Measurements from ENCODE around the gene CD200R1L.

CD200R1L gene

GRCh38 chr3:112786881-112787579 is 59.6 kb downstream of the CD200R1L start:
- DNase-seq (ENCODE audit: low read depth), result no peak

DNA sequence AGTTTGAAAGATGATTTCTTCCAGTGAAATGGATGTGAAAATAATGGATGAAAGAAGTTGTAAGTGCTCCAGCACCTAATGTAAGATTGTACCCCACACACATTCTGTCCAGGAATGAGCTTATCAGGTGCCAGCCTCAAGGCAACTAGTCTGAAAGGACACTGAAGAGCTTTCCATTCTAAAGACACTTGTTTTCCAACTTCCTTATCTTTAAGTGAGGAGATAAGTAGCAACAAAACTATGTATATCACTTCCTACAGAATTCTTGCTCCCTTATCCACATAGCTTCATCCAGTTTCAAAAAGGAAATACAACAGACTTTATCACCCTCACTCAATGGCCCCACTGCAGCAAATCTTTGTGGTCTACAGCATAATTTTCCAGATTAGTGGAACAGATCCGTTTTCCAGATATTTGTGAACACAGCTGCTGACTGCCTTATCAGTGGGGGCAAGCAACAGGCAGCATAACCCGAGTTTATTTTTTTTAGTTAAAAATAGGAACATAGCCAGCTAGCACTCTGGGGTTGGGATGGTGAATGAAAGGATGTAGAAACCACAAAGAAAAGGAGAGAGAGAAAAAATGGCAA is 60.6 kb downstream of the CD200R1L start:
- DNase-seq (ENCODE audit: low read depth), result no peak

GRCh38 chr3:112785321-112786001 is 61.2 kb downstream of the CD200R1L start:
- DNase-seq (ENCODE audit: low read depth), result no peak

GRCh38 chr3:112782491-112782890 is 64.2 kb downstream of the CD200R1L start:
- DNase-seq (ENCODE audit: low read depth), result no peak

- no peak for DNase-seq (ENCODE audit: low read depth)
Observed at GRCh38 chr3:112781599-112781998, 65.1 kb downstream of the CD200R1L start.

DNA sequence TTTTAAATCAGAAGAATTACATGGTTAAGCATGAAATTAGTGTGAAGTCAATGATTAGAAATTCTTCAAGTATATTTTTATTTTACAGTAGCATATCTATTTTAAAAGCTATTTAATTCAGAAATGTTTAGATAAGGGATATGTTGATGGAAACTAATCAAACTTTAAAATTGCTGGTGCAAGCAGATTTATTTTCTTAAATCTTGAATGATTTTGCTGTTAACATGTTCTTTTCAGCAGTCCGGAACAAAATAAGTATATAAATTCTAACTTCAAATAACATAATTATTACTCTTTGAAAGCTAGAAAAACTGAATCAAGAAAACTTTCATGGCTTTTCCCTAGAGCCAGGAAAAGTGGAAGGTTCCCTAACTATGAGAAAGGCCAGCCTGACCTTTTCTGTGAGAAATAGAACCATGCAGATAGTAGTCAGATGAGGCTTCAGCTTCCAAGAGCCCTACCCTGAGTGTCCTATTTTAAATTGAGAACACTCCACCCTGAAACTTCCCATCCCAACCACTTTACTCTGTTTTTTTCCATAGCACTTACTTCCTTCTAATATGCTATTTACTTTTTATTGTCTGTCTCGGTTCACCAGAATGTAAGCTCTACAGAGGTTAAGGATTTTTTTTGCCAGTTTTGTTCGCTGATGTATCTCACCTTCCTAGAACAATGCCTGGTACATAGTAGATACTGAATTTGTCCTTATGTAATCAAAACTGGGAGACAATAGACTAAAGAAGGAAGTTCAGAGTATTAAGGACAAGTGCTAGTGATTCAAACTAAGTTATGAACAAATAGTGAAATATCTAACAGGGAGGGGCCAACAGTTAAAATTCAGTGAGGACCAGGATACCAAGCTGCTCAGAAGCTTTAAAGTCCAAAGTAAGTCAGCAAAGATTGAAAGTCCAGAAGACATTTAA is 66.8 kb downstream of the CD200R1L start:
- no peak for DNase-seq (ENCODE audit: low read depth)

- DNase-seq (ENCODE audit: low read depth), result no peak
Observed at GRCh38 chr3:112779011-112779410, 67.7 kb downstream of the CD200R1L start.

- DNase-seq (ENCODE audit: low read depth), result no peak
Observed at GRCh38 chr3:112778353-112778948, 68.2 kb downstream of the CD200R1L start.

DNA sequence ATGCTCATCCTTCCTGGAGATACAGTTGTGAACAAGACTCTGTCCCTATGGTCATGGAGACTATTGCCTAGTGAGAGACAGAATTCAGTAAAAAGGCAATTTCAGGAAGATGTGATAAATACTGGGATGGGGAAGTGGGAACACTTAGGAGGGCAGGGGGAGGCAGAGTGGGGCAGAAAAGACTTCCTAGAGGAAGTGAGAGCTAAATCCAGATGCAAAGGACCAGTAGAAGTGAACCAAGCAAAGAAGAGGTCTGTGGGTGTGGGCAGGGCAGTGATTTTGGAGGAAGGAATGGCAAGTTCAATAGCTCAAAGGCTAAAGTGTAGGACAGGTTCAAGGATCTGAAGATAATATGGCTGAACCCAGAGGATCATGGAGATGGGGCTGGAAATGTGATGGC is 68.9 kb downstream of the CD200R1L start:
- DNase-seq (ENCODE audit: low read depth), result no peak

- no peak for DNase-seq (ENCODE audit: low read depth)
Observed at GRCh38 chr3:112776836-112777235, 69.8 kb downstream of the CD200R1L start.

DNA sequence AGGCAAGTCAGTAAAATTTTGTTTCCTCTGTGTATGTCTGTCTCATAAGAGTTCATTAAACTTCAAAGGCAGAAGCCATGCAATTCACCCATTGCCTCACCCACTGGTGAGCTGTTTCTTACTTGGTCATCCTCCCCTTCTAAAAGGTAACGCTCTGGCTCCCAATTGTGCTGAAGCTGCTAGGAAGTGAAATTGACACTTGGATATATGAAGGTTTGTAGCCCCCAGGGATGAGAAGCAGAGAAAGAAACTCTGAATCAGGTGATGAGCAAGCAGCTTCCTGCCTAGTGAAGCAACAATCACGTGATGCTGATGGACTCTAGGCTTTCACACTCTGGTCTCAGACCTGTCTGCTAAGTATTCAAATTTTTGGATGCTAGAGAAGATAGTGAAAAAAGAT is 70.7 kb downstream of the CD200R1L start:
- no peak for DNase-seq (ENCODE audit: low read depth)

GRCh38 chr3:112775011-112775742 is 71.5 kb downstream of the CD200R1L start:
- DNase-seq (ENCODE audit: low read depth), result no peak

GRCh38 chr3:112774293-112774926 is 72.3 kb downstream of the CD200R1L start:
- DNase-seq (ENCODE audit: low read depth), result no peak

GRCh38 chr3:112773864-112774263 is 72.8 kb downstream of the CD200R1L start:
- DNase-seq (ENCODE audit: low read depth), result no peak

GRCh38 chr3:112770951-112771350 is 75.7 kb downstream of the CD200R1L start:
- no peak for DNase-seq (ENCODE audit: low read depth)

GRCh38 chr3:112770032-112770626 is 76.5 kb downstream of the CD200R1L start:
- no peak for DNase-seq (ENCODE audit: low read depth)

- no peak for DNase-seq (ENCODE audit: low read depth)
Observed at GRCh38 chr3:112769286-112769978, 77.2 kb downstream of the CD200R1L start.

GRCh38 chr3:112767777-112768176 is 78.9 kb downstream of the CD200R1L start:
- DNase-seq (ENCODE audit: low read depth), result no peak

DNA sequence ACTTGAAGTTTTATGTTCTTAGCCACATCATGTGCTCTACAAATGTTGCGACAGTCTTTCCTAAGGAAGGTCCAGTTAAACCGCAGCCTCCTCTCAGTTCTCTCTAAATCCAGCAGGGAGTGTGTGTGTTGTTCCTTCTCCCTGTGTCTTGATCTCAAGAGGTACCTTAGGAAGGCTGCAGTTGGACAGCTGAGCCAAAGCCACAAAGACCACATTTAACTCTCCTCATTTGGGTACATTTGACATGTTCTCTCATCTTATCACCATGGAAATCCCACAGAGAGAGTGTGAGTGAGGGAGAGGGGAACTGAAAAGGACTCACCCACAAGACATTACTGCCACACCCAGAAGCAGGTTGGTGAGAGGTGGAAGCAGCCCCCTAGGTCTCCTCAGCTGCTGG is 79.5 kb downstream of the CD200R1L start:
- DNase-seq (ENCODE audit: low read depth), result no peak

All from stimulated activated CD8-positive, alpha-beta memory T cell treated with anti-CD3 and anti-CD28 coated beads, Interleukin-15, amount 100 ng/mL, for 1 hour (primary cell).